HG02763 (cell line): Measurements from ENCODE around the gene GPR176.
"Not testable (repeated sequence)": the region's sequence is repeated elsewhere in the genome, so short reads cannot be mapped to it uniquely, and the experiment has no call there.

Experiments used
- ATAC-seq: cut with Tn5 transposase; IDR thresholded peaks from one replicate; pipeline ENCODE4 v1.9.1; 2021; ENCODE audit warnings: mild to moderate bottlenecking, moderate library complexity; ENCODE audit not compliant: unreplicated experiment

Gene GPR176

DNA sequence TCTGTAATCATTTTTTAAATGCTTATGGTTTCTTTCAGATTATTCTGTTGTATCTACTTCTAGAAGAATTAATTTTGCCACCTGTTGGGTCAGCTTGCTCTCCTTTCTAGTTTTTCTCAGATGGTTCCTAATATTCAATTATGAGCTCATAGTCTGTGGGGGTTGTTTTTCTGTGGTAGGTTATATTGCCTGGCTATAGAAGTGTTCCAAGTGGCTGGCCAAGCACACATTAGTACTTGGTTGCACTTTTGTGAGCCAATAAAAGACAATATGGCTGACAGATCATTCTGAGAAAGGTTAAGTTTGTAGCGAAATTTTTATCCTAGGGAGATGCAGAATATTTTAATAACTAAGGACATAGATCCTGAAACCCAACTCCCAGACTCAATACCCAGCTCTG, 105.6 kb downstream of the GPR176 start:
- no peak for ATAC-seq

DNA sequence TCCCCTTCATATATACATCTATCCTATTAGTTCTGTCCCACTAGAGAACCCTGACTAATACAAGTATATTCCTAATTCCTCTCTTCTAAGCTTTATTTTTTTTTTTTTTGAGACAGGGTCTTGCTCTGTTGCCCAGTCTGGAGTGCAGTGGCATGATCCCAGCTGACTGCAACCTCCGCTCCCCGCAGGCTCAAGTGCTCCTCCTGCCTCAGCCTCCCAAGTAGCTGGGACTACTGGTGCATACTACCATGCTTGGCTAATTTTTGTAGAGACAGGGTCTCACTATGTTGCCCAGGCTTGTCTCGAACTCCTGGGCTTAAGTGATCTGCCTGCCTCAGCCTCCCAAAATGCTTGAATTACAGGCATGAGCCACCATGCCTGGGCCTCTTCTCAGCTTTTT, 107.4 kb downstream of the GPR176 start:
- not testable (repeated sequence) for ATAC-seq

DNA sequence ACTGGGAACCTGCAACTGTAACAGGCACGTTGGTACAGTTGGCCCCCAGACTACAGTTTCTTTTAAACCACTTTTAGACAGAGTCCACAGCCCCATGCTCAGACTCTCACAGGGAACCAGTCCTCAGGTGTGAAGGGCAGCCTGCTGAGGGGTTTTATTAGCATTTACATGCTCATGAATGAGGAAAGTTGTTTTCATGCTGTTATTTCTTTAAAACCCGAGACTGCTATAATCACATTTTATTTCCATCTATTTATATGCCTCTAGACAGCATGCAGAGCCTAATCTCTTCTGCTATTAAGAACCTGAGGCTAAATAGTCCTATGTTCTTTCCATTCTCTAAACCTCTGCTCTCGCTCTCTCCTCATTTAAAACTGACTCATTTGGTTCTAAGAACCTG, 111.2 kb downstream of the GPR176 start:
- no peak for ATAC-seq

DNA sequence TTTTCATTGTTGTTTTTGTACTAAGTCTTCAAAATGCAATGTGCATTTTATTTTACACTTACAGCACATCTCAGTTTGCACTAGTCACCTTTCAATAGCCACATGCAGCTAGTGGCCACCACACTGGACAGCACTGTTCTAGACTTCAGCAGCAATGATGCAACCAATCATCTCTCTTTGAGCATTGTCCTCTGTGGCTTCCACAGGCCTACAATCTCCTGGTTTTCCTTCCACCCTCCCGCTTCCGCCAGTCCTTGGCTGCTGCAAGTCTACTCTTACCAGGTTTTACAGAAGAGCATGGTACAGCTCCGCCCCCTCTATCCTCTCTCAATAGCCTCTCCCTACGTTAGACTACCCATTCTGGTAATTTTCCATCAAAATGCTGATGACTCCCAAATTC, 112.3 kb downstream of the GPR176 start:
- ATAC-seq, result no peak

DNA sequence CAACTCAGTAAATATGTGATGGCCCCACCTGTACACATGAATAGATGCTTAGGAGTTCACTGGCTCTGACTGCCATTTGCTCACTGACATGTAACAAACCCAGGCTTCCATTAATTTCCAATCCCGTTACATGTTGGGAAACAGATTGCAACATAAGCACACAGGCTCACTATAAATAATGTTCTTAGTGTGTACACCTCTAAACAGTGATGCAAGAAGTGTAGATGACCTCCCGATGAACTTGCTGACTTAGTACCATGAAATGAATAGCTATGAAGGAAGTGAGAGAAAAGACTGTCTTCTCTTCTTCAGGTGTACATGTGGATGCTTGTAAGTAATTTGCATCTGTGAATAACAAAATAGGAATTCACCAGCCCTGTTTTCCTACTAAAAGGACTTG, 116.0 kb downstream of the GPR176 start:
- no peak for ATAC-seq

- no peak for ATAC-seq
Observed at GRCh38 chr15:39803016-39803415, 117.0 kb downstream of the GPR176 start.

DNA sequence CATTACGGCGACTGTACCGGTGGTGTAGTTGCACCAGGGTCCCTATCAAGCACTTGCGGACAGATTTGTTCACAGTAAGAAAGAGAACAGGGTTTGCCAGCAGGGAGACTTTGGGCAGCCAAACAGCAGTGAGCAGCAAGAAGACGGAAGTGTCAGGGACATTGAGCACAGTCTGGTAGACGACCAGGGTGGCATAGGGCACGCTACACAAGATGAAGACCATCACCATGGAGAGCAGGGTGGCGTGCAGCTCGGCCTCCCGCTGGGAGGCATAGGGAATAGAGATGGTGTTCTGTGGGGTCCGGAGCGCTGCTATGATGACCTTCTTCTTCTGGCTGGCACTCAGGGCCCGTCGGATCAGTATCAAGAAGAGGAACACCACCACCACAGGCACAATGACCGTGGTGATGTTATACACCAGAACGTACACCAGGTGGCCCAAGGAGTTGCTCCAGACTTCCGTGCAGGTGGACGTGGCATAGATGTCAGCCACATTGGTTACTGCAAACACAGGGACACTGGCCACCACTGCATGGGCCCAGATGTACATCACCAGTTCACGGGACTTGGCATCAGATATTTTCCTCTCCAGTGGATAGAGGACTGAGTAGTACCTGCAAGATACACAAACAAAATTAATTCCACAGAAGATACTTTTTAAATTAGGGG, 118.3 kb downstream of the GPR176 start:
- ATAC-seq, result peak; percentile 58

- no peak for ATAC-seq
Observed at GRCh38 chr15:39799552-39800011, 120.5 kb downstream of the GPR176 start.

DNA sequence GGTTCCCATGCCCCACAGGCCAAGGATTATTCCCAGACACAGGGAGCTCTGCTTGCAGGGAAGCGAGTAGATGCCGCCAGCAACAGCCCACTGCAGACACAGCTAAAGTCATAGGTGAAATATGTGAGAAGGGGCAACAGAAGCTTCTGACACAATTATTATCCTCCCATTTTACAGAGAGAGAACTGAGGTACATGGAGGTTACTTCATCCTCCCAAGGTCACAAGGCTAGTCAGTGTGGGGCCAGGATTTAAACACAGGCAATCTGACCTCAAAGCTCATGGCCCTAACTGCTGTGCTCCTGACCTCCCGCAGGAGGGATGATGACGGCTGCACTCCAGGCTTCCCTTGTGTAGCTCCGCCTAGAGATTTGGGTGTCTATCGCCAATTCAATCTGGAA, 121.7 kb downstream of the GPR176 start:
- ATAC-seq, result no peak

- ATAC-seq, result no peak
Observed at GRCh38 chr15:39797407-39797806, 122.7 kb downstream of the GPR176 start.

GRCh38 chr15:39796601-39797000, 123.5 kb downstream of the GPR176 start:
- no peak for ATAC-seq

GRCh38 chr15:39795486-39795885, 124.6 kb downstream of the GPR176 start:
- ATAC-seq, result no peak

DNA sequence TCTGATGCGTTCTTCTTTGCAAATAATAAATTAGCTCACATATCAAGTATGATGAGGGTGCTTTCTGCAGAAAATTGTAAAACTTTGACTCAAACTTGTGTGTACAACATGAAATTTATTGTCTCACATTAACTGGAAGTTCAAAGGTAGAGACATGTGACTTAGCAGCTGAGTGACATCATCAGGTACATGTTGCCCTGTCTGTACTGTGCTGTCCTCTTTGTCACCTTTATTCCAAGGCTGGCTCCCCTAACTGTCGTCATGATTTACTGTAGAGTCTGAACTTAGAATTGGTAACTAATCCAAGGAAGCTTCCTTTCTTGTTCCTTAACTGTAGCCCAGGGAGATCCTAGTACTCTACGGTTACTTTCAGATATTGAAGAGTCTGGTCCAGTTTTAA, 125.1 kb downstream of the GPR176 start:
- ATAC-seq, result no peak

- no peak for ATAC-seq
Observed at GRCh38 chr15:39793923-39794322, 126.1 kb downstream of the GPR176 start.

GRCh38 chr15:39792844-39793335, 127.2 kb downstream of the GPR176 start:
- ATAC-seq, result no peak

GRCh38 chr15:39792025-39792843, 127.8 kb downstream of the GPR176 start:
- no peak for ATAC-seq

DNA sequence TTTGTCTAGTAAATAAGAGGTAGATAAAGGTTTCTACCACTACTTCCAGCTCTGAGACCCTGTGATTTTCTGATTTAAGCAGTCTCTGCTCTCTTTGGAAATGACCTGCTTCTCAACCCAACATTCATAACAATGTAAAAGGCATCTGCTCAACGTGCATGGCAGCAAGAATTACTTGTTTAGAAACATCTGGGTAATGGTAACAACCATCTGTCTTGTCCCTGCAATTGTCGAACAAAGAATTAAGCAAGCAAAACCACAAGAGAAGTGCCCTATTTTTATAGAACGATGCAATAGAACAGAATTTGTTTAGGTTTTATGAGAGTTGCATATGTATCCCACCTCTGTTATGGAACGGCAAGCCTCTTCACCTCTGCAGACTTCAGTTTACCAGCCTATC, 130.3 kb downstream of the GPR176 start:
- ATAC-seq, result no peak

GRCh38 chr15:39788800-39789565, 131.1 kb downstream of the GPR176 start:
- no peak for ATAC-seq

DNA sequence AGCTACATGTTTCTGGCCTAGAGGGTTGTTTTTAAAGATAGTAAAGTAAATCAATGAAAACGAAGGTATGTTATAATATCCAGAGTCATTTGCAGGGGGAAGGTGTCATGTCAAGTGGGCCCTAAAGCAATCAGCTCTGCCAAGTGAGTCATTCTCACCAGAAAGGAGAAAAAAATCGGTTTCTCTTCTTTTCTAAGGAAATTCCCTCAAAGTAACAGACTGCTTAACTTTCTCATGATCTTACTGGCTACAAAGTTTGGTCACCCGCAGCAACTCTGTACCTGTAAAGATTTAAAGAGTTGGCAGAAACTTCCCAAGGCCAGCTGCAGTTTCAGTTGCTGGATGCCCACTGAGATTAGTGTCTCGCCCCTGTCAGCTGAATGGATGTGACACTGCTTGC, 132.0 kb downstream of the GPR176 start:
- no peak for ATAC-seq

DNA sequence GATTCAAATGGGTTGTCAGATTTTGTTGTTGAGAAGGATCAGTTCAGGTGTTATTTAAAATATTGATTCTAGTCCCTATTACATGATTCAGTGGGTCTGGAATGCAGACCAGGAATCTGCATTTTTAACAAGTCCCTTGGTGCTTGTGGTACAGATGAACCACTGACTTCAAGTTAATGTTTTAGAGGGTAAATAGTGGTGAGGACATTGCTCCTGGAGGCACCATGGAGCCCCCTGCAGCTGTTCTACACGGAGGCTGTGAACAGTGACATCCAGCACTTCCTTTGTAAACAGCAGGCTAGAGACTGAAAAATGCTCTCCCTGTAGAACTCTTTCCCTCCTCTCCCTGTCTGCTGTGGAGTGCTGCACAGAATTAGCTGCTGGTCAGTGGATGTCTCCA, 132.6 kb downstream of the GPR176 start:
- ATAC-seq, result no peak

DNA sequence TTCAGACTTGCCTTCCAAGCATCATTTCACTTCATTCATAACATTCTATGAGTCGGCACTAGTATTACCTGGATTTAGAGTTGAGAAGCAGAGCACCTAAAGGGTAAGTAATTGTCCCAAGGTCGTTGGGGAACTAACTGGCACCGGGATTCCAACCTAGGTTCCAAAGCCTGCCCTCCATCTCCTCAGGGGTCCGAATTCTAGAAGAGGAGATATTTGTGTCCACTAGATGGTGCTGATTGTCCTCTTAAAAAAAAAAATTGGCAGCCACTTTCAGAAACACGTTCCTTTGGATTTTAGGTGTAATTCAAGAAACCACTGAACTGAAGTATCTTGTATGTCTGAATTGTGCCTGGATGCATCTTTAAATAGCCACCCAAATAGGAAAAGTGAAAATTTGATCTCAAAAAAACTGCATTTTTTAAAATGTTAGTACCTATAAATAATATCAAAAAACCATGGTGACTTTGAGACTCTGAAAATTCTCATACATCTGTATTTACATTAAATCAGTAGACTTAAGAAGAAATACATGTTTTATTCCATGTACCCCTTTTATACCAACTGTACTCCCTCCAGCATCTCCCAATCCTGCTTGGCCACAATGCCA, 133.5 kb downstream of the GPR176 start:
- ATAC-seq, result no peak
